Kidney glomerular epithelial cell (primary cell): ENCODE data around the gene APOL2.
"Not testable (repeated sequence)": the region's sequence is repeated elsewhere in the genome, so short reads cannot be mapped to it uniquely, and the experiment has no call there.

Experiments
- DNase-seq: peaks from one replicate; lab custom pipeline; 2025; lab: John Stamatoyannopoulos, UW

The APOL2 gene

GRCh38 chr22:36243986-36244385, 4.7 kb upstream of the APOL2 start:
- no peak for DNase-seq

DNA sequence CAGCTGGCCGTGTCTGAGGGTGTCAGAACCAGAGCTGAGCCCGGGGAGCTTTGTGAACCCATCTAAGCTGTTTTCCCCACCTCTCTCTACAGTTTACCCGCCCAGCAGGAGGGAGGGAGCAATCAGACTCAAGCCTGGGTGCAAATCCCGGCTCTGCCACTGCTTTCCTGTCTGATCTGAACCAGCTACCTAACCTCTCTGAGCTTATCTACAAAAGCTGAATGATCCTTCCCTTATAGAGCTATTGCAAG, 252 bp downstream of the APOL2 start:
- no peak for DNase-seq

DNA sequence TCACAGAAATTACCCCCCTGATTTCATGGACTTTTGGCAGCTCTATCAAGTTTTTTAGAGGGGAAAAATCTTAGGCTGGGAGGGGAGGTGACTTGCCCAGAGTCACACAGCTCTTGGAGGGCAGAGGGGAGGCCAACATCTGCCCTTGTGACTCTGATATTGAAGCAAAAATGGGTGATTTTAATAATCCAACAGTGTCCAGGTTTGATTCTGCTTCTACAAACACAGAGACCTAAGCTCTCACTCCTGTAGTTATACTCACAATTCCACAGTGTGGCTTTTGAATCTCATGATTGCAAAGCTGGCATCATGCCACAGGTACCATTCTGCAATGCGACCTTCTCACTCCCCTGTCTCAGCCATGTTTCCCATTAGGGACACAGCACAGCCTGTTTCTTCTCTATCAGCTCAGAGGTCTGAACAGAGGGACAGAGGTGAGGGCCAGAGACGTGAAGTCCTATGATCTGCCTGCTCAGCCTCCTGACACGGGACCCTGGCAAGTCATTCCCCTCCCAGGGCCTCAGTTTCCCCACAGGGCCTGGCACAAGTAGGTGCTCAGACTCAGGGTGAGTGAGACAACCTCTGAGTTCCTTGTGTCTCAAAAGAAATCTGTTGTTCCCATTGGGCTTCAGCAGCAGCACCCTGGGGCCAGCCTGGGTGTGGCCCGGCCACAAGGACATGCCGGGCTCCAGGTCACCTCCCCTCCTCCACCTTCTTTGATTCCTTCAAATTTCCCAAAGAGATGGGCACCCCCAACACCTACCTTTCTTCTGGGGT, 766 bp downstream of the APOL2 start:
- no peak for DNase-seq

DNA sequence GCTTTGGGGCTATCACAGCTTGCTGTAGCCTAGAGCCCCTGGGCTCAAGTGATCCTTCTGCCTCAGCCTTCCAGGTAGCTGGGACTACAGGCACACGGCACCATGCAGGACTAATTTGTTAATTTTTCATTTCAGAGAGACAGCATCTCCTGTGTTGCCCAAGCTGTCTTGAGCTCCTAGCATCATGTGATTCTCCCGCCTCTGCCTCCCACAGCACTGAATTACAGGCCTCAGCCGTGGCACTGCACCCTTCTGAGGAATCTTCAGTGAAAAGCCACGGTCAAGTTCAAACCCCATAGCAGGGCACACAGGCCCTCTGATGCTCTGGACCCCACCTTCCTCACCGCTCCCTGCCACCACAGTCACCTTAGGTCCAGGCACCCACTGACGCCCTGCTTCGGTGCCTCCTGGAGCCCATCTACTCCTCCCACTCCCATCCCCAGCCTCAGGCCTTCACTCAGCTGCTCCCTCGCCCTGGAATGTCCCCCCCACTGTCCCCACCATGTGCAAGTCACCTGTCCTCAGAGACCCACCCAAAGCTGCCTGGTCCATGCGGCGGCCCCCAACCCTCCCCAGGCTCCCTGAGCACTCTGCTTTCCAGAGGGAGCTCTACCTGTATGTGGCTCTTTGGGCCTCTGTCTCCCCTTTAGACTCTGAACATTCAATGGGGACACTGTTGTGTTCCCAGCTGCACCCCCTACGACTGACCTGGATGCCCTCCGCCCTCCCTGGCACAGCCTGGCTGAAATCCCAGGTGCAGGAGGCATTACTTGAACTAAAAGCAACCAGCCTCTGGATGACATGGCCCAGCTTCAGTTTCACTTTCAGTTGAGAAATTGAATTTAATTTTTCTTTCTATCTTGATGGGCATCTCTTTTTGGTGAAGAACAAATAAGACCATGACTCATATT, 1.6 kb downstream of the APOL2 start:
- DNase-seq: no peak

- no peak for DNase-seq
These were observed 2.7 kb downstream of the APOL2 start for GRCh38 chr22:36236388-36237319.

DNA sequence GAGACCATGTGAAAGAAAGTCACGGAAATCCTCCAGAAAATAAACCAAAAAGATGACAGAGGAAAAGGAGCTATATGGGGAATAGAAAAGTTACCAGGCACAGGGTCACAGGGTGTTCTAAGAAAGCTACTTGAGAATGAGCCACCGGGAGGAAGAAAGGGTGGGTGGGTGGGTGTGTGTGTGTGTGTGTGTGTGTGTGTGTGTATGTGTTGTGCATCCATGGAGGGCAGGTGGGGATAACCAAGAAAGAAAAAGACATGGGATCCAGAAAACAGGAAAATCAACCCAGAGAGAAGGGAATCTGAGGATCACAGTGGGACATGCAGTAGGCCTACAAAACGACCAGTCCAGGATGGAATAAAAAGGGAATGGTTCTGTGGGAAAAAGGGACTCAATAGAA, 3.7 kb downstream of the APOL2 start:
- no peak for DNase-seq

GRCh38 chr22:36234919-36235318, 4.4 kb downstream of the APOL2 start:
- DNase-seq: no peak

GRCh38 chr22:36234213-36234612, 5.1 kb downstream of the APOL2 start:
- DNase-seq: no peak

DNA sequence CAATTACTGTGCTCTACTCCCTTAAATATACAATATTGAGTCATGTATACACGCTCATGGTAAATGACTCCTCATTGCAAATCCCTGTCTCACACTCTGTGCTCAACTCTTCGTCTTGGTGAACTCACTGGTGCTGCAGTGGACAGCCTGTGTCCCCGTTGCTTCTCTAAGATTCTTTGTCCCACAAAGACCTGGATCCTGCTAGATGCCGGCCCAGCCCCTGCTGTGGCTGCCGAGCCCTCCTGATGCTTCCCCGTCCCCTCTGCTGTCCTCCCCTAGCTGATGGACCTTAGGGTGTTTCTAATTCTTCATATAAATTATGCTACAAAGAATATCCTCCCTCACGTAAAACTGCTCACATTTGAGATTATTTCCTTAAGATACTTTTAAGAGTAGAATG, 5.5 kb downstream of the APOL2 start:
- no peak for DNase-seq

DNA sequence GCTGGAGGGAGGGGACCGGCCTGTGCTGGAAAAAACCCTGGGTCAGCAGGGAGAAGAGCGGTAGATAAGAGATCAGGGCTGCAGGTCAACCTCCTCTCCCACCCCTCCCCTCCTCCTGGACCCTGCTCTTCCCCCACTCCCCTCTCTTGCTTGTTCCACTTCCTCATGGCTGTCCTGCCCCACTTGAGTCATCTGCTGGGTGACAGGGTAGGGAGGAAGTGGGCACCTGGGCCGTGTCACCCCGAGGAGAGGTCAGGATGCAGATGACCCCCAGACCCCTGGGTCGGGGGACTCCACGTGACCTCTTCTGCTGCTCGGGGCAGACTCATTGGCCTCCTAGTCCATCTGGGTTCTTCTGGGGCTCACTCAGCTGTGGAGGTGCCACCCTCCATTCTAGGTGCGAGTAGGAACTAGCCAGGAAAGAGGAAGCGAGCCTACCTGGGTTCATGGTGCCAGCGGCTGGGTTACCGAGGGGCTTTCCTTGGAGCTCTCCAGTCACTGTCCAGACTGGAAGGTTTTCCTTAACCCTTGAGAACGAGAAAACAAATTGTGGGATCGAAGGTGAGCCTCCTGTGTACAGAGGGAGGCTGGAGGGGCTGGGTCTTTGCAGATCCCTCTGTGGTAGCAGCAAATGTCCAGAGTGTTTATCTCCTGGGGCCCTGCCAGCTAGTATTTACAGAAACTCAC, 6.5 kb downstream of the APOL2 start:
- no peak for DNase-seq

DNA sequence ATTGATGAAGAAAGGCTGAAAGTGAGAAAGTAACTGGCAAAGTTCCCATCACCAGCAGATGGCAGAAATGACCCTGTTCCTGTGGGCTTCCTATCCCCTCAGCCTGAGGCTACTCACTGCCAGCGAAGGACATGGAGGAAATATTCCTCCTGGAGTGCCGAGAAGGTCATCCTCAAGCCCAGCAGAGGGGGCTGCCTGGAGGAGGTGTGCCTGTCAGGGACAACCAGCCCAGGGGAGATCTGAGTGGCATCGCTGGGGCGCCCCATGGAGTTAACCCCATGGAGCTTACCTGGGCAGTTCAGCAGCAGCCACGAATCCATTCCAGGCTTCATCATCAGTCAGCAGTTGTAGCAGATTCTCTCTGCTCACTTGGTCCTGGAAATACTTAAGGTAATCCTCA, 8.3 kb downstream of the APOL2 start:
- DNase-seq: not testable (repeated sequence)

- not testable (repeated sequence) for DNase-seq
These were observed 9.7 kb downstream of the APOL2 start for GRCh38 chr22:36229649-36230048.

GRCh38 chr22:36228944-36229343, 10.4 kb downstream of the APOL2 start:
- no peak for DNase-seq

GRCh38 chr22:36228369-36228768, 11.0 kb downstream of the APOL2 start:
- not testable (repeated sequence) for DNase-seq

DNA sequence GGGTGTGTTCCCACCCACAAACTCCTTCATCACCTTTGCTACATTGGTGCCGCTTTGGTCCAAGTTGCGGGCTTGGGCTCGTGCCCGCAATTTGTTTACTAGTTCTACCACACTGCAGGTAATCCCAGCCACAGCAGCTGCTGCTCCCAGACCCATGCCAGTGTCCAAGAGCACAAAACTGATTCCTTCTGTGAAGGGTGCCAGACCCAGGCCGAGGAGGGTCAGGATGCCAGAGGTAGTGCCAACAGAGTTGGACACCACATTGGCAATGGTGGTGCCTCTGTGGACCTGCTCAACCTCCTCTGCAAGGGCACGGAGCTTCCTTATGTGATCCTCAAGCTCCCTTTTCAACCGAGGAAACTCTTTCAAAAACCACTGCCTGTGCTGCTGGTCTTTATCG, 11.5 kb downstream of the APOL2 start:
- no peak for DNase-seq

- DNase-seq: no peak
These were observed 11.9 kb downstream of the APOL2 start for GRCh38 chr22:36227396-36227795.

GRCh38 chr22:36226189-36226588, 13.1 kb downstream of the APOL2 start:
- no peak for DNase-seq

- DNase-seq: no peak
These were observed 13.9 kb downstream of the APOL2 start for GRCh38 chr22:36225333-36225922.

GRCh38 chr22:36224245-36224644, 15.1 kb downstream of the APOL2 start:
- no peak for DNase-seq

DNA sequence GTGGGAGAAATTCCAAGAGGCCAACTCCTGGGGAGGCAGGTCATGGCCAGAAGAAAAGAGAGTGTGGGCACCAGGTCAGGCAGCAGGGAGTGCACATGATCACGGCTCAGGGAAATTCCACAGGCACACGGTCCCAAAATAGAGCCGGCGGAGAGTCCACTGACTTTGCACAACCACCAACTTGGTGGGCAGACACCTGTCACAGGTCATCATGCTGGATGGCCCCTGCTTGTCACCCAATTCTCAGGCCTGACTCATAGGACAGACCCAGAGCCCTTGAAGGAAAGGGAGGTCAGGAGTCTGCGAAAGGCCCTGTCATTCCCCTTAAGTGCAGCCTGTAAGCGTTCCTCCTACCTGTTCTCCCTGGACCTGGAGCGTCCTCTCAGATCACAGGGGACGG, 15.8 kb downstream of the APOL2 start:
- DNase-seq: no peak

- DNase-seq: no peak
These were observed 16.4 kb downstream of the APOL2 start for GRCh38 chr22:36222887-36223450.
